Measurements from ENCODE around the gene TIMM8B.
"Not testable (repeated sequence)": the region's sequence is repeated elsewhere in the genome, so short reads cannot be mapped to it uniquely, and the experiment has no call there.

- TF ChIP-seq CTCF (conservative IDR thresholded peaks at IDR 0.05; ENCODE audit: low read depth, low read length); EZH2 (IDR thresholded peaks at IDR 0.05; ENCODE audit: borderline replicate concordance, low read depth, low read length, poor library complexity, severe bottlenecking): not testable (repeated sequence)
Measured at GRCh38 chr11:112046647-112047046, 39.9 kb downstream of the TIMM8B start.
